Suppressor macrophage treated with lipopolysaccharide for 4 hours (primary cell): ENCODE data around the gene TMEM132E.
A peak's percentile ranks its signal among the peaks of the same experiment; 100 is the strongest.

Experiments
- DNase-seq: peaks from one replicate; pipeline ENCODE4 v3.0.0-alpha.2; 2020

Gene TMEM132E

DNA sequence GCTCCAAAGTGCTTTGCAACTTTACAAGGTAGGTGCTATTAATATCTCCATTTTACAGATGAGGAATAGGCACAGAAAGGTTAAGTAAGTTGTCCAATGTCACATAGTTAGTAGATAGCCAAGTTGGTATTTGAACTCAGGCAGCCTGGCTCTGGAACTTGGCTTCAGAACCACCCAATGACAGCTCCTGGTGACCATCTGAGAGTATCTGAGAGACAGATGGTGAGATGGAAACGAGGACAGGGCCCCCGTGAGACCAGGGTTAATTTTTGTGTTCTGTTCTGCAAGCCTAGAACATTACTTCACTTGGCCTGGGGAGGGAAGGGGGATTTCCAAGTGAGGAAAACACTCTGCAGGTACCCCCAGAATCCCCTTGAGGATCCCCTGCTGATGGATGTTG is 9.8 kb upstream of the TMEM132E start:
- no peak for DNase-seq

GRCh38 chr17:34570506-34570905 is 8.9 kb upstream of the TMEM132E start:
- no peak for DNase-seq

- DNase-seq = no peak
Observed at GRCh38 chr17:34571428-34572130, 7.8 kb upstream of the TMEM132E start.

DNA sequence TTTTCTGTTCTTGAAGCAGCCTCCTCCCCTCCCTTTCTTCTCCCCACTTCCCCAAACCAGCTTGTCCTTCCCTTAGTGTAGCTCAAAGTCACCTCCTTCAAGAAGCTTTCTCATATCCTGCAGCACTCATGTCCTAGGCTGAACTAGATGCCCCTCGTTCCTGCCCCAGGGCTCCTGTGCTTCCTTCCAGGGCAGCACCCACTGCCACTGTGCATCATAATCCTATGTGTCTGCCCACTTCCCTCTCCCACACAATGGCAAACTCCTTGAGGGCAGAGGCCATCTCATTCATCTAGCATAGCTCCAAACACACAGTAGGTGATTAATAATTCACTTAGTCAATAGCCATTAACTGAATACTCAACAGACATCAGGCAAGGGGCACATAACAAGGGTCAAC is 6.9 kb upstream of the TMEM132E start:
- DNase-seq = no peak

- DNase-seq = no peak
Observed at GRCh38 chr17:34575182-34575581, 4.2 kb upstream of the TMEM132E start.

DNA sequence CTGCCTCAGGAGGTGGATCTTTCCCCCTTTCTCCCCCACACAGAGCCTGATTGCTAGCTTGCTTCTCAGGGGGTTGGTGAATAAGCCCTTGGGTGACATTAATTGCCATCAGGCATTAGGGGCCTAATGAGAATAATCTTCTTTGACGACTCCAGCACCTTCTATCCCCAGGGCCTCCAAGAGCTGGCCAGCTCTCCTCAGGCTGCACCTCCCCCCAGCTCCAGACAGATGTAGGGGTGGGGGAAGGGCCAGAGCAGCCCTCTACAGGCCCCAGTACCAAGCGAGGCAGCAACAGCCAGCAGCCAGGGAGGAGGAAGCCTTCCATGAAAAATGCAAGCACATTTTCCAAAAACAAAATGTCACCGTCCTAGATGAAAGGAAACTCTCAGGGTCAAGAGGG is 1.4 kb upstream of the TMEM132E start:
- no peak for DNase-seq

GRCh38 chr17:34578656-34579016 is 746 bp upstream of the TMEM132E start:
- DNase-seq = no peak

- DNase-seq = no peak
Observed at GRCh38 chr17:34579979-34580684, 750 bp downstream of the TMEM132E start.

DNA sequence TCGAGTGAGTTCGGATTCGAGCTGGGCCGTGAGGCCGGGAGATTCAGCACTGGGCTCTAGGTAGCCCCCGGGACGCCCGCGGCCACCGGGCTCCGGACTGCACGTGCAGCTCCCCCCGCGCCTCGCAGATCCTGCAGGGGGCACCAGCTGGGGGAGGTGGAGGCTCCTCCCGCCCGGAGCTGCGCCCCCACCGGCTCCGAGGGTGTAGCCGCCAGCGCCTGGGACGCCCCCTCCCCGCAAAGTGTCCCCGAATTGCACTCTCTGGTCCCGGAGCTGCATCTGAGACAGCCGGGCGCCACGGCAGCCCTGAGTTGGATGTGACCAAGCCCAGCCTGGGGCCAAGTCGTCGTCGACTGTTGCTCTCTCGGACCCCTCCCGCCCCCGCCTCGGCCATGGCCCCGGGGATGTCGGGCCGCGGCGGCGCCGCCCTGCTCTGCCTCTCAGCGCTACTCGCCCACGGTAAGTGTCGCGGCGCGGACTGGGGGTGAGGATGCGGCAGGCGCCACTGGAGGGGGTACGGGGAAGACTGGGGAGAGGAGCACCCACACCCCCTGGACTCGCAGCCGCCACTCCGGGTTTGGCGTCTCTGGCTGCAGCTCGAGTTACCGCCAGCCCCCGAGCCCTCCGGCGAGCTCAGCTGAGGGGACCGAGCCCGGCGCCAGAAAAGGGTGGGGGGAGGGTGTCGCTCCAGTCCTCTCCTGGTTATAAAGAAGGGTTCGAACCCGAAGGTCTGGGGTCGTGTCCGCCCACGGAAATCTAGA is 1.5 kb downstream of the TMEM132E start:
- DNase-seq = no peak

DNA sequence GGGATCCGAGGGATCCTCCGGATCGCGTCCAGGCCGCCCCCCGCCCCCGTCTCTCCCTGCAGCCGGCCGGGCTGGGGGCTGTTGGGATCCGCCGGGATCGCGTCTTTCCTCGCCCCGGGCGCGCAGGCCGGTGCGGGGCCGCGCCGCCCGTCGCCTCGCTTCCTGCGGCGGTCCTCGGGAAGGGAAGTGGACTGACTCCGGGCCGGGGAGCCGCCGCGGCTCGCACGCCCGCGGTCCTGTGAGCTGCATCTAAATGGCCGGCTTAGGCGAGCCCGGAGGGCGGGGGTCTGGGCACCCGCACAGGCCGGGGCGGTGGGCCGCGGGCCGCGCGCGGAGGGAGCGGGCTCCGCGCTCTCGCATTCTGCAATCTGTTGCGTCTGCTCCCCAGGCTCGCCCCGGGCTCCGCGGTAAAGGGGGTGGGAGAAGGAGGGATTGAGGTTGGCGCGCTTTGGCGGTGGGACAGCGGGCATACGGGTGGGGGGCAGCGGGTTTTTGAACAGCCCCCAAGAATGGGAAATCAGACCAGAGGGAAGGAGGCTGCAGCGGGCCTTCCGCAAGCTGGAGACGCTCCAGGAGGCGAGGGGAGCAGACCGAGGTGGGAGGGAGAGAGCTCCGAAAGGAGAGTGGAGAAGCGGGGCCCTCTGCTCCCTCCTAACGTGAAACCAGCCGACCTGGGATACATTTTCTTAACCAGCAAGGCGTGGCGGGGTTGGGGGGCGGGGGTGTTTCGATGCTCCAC is 2.2 kb downstream of the TMEM132E start:
- DNase-seq = peak; percentile 14

GRCh38 chr17:34582185-34582900 is 3.0 kb downstream of the TMEM132E start:
- no peak for DNase-seq

DNA sequence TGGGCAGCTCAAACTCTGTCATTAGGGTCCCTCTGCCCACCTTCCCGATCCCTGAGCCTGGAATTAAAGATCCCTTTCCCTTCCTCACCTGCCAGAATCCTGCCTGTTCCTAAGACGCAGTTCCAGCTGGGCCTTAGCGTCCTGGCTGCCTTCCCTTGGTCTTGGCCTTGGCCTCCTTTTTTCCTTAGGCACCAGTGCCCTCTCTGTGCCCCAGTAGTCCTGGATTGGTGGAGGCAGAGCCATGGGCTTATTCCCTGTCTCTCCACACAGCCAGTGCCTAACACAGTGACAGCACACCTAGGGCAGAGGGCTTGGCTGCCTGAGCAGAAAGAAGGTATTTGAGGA is 3.5 kb downstream of the TMEM132E start:
- no peak for DNase-seq

- DNase-seq = no peak
Observed at GRCh38 chr17:34584805-34585416, 5.5 kb downstream of the TMEM132E start.

DNA sequence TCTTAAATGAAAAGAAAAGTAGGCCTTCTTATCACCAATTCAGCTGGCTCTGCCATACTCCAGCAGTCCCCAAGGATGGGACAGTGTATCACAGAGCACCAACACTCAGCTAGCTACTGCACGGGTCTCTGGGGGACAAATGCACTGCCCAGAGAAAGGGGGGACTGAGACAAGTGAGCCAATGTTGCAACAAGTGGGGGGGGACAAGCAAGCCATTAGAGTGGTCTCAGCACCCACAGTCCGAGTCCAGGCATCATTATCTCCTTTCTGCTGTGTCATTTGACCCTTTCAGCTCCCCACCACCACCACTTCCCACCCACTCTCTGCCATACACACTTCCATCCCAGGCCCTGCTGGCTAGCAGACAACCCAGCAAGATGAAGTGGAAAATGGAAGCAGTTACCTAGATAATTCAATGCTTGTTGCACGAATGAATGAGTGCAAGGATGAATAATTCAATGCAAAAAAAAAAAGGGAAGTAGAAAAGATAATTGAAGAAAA is 7.0 kb downstream of the TMEM132E start:
- DNase-seq = no peak

DNA sequence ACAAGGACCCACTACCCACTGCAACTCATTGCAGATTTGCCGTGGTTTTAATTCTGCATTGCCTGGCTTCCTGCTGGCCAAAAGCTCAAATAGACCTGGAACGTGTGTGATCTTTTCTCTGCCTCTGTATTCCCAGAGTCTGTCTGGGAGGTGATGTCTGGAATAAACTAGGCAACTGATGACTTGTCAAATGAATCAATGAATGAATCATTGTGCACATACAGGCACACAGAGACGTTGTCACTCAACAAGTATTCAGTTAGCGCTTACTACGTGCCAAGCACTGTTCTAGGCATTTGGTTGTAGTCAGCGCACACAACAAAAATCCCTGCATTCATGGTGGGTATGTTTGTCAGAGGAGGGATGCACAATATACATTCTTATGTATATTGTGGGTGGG is 8.9 kb downstream of the TMEM132E start:
- no peak for DNase-seq

DNA sequence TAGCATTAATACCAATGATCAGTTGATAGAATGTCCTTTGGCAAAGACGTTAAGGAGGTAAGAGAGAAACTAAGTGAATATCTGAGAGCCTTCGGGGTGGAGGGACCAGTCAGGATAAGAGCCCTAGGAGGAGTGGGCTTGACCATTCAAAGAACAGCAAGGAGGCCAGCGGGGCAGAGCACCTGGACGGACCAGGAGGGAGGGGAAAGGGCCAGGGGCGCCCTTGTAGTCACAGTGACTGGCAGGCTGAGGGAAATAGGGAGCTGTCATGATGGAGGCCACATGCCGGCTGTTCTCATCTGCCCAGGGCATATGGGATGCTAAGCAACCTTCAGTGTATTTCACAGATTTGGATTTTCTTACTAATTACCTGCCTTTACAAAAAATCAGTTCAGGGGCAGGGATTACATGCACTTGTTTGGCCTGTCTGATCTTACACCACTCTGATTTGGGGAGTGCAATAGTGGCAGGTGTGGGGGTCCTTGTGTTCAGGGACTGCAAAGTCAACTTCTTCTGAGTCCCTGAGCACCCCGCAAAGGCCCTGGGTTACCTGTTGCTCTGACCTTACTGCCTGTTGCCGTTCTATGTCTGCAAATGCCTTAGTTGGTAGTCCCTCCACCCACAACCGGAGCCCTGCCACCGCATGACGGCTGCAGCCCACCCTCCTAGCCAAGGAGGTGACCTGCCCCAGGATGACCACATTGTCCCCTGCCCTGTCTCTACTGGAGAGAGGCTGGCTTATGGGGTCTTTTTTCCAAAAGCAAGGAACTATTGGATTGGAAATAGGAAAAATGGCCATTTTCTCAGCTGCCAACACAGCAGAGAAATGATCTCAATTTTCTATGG is 10.0 kb downstream of the TMEM132E start:
- no peak for DNase-seq

GRCh38 chr17:34592002-34592401 is 12.6 kb downstream of the TMEM132E start:
- DNase-seq = no peak

DNA sequence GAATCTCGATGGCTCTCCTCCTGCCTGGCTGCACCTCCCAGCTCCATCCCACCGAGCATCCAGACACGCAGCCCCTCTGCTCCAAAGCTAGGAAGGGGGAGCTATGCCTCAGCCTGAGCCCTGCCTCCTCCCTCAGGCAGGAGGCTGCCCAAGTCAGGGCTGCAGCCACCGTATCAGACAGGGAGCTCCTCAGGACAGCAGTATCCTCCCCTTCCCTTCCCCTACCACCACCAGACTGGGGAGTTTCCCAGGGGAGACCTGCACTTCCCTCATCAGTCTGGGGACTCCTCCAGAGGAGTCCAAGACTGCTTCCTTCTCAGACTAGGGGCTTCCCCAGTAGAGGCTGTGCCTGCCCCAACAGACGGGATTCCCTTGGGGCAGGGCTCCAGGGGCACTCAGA is 17.5 kb downstream of the TMEM132E start:
- peak; percentile 34 for DNase-seq

- DNase-seq = no peak
Observed at GRCh38 chr17:34598161-34598776, 18.9 kb downstream of the TMEM132E start.

GRCh38 chr17:34601416-34601815 is 22.0 kb downstream of the TMEM132E start:
- DNase-seq = no peak

DNA sequence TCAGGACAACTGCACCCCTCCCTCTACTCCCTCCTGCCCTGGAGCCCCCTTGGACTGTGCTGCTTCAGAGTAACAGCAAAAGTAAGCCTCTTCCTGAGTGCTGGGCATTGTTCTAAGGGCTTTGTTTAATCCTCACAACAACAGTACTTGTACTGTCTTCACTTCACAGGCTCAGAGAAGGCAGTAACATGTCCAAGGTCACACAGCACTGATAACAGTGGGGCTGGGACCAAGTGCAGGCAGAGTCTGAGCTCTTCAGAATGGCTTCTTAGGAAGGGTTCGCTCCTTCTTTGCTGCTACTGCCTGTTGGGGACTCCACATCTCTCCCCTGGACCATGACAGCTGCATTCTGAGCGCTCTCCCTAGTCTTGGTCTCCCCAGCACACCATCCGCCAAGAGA is 24.6 kb downstream of the TMEM132E start:
- DNase-seq = no peak
